Right cardiac atrium (tissue), 5 donors: ENCODE measurements around the gene MAGOH. TPM values are rescaled to one million over a fixed set of nuclear protein-coding genes. Genes with fewer than 3 reads are reported as not detected.
"Not testable (repeated sequence)": the region's sequence is repeated elsewhere in the genome, so short reads cannot be mapped to it uniquely, and the experiment has no call there.

Experiments
- ATAC-seq, 2 donors: fragments of 200-7000 bp; cut with Tn5 transposase; one replicate each; pipeline versions ENCODE4 v1.8.0 to v1.9.1; 2020; ENCODE audit warnings: moderate library complexity in 2 of 2, mild to moderate bottlenecking in 1 of 2
- DNase-seq, 3 donors: peaks; one replicate each; pipeline ENCODE4 v3.0.0-alpha.2; 2020
- H3K27ac ChIP-seq: one replicate; pipeline ENCODE4 v1.5.1; 2013; ENCODE audit warnings: mild to moderate bottlenecking, low read length, control low read depth, moderate library complexity
- H3K27me3 ChIP-seq: one replicate; pipeline ENCODE4 v1.6.1; 2013; ENCODE audit not compliant: control insufficient read depth, insufficient read depth
- H3K4me1 ChIP-seq: one replicate; pipeline ENCODE4 v1.6.1; 2013; ENCODE audit warnings: low read length; ENCODE audit not compliant: control insufficient read depth, insufficient read depth
- H3K4me3 ChIP-seq: one replicate; pipeline ENCODE4 v1.5.1; 2013; ENCODE audit warnings: low read length, control low read depth
- H3K9me3 ChIP-seq: one replicate; pipeline ENCODE4 v1.6.1; 2013; ENCODE audit warnings: low read length; ENCODE audit not compliant: control insufficient read depth
- WGBS: extraction: QIAGEN DNeasy Blood & Tissue Kit; methylation state at CpG from one replicate; pipeline ENCODE4 v1.1.7; 2013; 5-methylcytosine and 5-hydroxymethylcytosine counted together
- intact Hi-C, 4 donors: fragments of 100-400 bp; cut with DNase I; formaldehyde crosslinking; loops; one replicate each; pipeline versions ENCODE4 v1.11.0 to v1.14.0; 2022 to 2023
- polyA plus RNA-seq: library from polyadenylated mRNA; stranded (reverse); fragments of 200-250 nt; gene quantifications from one replicate; pipeline ENCODE4 v1.2.3, GENCODE V29; 2013
- total RNA-seq, 4 donors: library from RNA; stranded (reverse); fragmentation: NEBNext Ultra II Directional; extraction: Animal tissue kit (Norgen Biotek cat#: 25700); gene quantifications; one replicate each; pipeline ENCODE4 v1.2.1, GENCODE V29; 2021
- donor health status: healthy with polysubstance abuse.
- donor health status: DM: no; HTN: yes; CAD: no.
- donor health status: DM: no; HTN: no; CAD: no.
- donor health status: DM: no; HTN: yes; CAD: no; lungs with severe emphysema.
- donor health status: DM: yes; HTN: yes; CAD: no.

The MAGOH gene
- total and polyA plus RNA-seq, 5 donors, result 19.7 to 59.4 (median 26.1) TPM

DNA sequence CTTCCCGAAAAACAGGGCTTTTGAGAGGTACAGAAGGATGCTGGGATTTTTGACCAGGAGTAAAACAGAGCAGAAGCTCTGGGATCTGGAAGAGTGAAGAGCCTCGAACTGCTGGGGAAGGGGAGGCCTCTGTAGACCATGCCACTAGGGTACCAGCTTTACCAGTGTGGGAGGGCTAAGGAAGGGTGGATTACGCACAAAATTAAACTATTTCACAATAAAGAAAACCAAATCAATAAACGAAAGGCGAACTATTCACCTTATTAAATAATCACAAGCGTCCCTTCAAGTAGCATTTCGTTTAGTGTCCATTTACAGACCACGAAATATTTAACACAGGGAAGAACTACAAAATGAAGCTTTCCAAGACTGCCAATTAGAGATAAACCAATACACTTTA, 18.6 kb downstream of the MAGOH start:
- H3K4me1 ChIP-seq, result peaks cover 2% of the 10 kb centered on the region
- no peaks in the 10 kb centered on the region for H3K9me3 ChIP-seq
- H3K4me3 ChIP-seq, result peak overlapping the region; percentile 44
- intact Hi-C loops, result no loop called here
- 29% methylated on average over 8 of the region's 8 CpGs for WGBS
- no peaks in the 10 kb centered on the region for H3K27me3 ChIP-seq
- ATAC-seq, result no peak
- H3K27ac ChIP-seq, result no peak overlapping the region
- no peak for DNase-seq

GRCh38 chr1:53218201-53218600, 20.1 kb downstream of the MAGOH start:
- Histone ChIP-seq H3K27me3 (no peaks in the 10 kb centered on the region), H3K4me1 (peaks cover 2% of the 10 kb centered on the region), H3K27ac (no peak overlapping the region), H3K4me3 (no peak overlapping the region), H3K9me3 (no peaks in the 10 kb centered on the region)
- WGBS, result 91% methylated on average over 7 of the region's 7 CpGs
- ATAC-seq (no peak), DNase-seq (peak in 1 of 3 donors; percentile 20)
- intact Hi-C loops, result no loop called here

GRCh38 chr1:53214376-53214940, 23.9 kb downstream of the MAGOH start:
- Histone ChIP-seq H3K4me3 (no peak overlapping the region), H3K4me1 (no peaks in the 10 kb centered on the region), H3K27ac (no peak overlapping the region), H3K27me3 (no peaks in the 10 kb centered on the region), H3K9me3 (no peaks in the 10 kb centered on the region)
- intact Hi-C loops, result no loop called here
- DNase-seq (no peak), ATAC-seq (no peak)
- WGBS, result 73% methylated on average over 5 of the region's 5 CpGs

- Histone ChIP-seq H3K27me3 (no peaks in the 10 kb centered on the region), H3K27ac (no peak overlapping the region), H3K4me1 (no peaks in the 10 kb centered on the region), H3K4me3 (no peak overlapping the region), H3K9me3 (no peaks in the 10 kb centered on the region)
- ATAC-seq (no peak), DNase-seq (no peak)
- intact Hi-C loops, result no loop called here
- WGBS, result 96% methylated on average over 11 of the region's 11 CpGs
Observed at GRCh38 chr1:53210954-53211353, 27.4 kb downstream of the MAGOH start.

DNA sequence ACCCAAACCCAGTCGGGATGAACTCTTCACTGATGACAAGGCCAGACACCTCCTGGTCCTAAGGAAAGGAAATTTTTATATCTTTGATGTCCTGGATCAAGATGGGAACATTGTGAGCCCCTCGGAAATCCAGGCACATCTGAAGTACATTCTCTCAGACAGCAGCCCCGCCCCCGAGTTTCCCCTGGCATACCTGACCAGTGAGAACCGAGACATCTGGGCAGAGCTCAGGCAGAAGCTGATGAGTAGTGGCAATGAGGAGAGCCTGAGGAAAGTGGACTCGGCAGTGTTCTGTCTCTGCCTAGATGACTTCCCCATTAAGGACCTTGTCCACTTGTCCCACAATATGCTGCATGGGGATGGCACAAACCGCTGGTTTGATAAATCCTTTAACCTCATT, 28.0 kb downstream of the MAGOH start:
- intact Hi-C loops, result no loop called here
- H3K27ac ChIP-seq, result no peak overlapping the region
- DNase-seq, result no peak
- H3K4me3 ChIP-seq, result no peak overlapping the region
- ATAC-seq, result no peak
- 94% methylated on average over 7 of the region's 7 CpGs for whole genome bisulfite sequencing
- no peaks in the 10 kb centered on the region for H3K4me1 ChIP-seq
- no peaks in the 10 kb centered on the region for H3K27me3 ChIP-seq
- H3K9me3 ChIP-seq, result no peaks in the 10 kb centered on the region

- Histone ChIP-seq H3K27ac (no peak overlapping the region), H3K4me1 (no peaks in the 10 kb centered on the region), H3K9me3 (no peaks in the 10 kb centered on the region), H3K27me3 (no peaks in the 10 kb centered on the region), H3K4me3 (no peak overlapping the region)
- WGBS, result 42% methylated on average over 1 of the region's 1 CpG
- DNase-seq (no peak), ATAC-seq (peak in 1 of 2 donors; percentile 28)
- intact Hi-C loops, result no loop called here
Observed at GRCh38 chr1:53207726-53208125, 30.6 kb downstream of the MAGOH start.

DNA sequence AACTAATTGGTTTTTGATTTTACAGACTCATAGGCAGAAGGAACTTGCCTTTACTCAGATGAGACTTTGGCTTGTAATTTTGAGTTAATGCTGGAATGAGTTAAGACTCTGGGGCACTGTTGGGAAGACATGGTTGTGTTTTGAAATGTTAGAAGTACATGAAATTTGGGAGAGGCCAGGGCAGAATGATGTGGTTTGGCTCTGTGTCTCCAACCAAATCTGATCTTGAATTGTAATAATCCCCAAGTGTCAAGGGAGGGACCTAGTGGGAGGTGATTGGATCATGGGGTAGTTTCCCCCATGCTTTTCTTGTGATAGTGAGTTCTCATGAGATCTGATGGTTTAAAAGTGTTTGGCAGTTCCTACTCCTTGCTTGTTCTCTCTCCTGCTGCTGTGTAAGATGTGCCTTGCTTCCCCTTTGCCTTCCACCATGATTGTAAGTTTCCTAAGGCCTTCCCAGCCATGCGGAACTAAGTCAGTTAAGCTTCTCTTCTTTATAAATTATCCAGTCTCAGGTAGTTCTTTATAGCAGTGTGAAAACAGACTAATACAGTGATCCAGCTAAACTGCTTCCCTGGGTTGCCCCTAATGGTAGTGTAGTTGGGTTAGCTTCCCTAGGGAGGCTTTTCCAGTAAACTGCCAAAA, 31.5 kb downstream of the MAGOH start:
- no peak overlapping the region for H3K27ac ChIP-seq
- WGBS, result 95% methylated on average over 1 of the region's 1 CpG
- ATAC-seq, result no peak

GRCh38 chr1:53206083-53206685, 32.1 kb downstream of the MAGOH start:
- DNase-seq, ATAC-seq, H3K9me3 ChIP-seq, H3K27ac ChIP-seq, H3K4me1 ChIP-seq, H3K27me3 ChIP-seq, H3K4me3 ChIP-seq, intact Hi-C loops: not testable (repeated sequence)
- 97% methylated on average over 3 of the region's 3 CpGs for WGBS

More for the DNA sequence above, 31.5 kb downstream of the MAGOH start:
- Histone ChIP-seq H3K27me3 (no peaks in the 10 kb centered on the region), H3K4me3 (no peak overlapping the region), H3K4me1 (no peaks in the 10 kb centered on the region), H3K9me3 (no peaks in the 10 kb centered on the region)
- DNase-seq, result no peak
- intact Hi-C loops, result no loop called here

GRCh38 chr1:53205496-53205895, 32.8 kb downstream of the MAGOH start:
- H3K27ac ChIP-seq, intact Hi-C loops, H3K4me1 ChIP-seq, H3K4me3 ChIP-seq, H3K9me3 ChIP-seq, H3K27me3 ChIP-seq, ATAC-seq: not testable (repeated sequence)
- peak in 1 of 3 donors; percentile 21 for DNase-seq
- WGBS, result 98% methylated on average over 1 of the region's 1 CpG

- no peaks in the 10 kb centered on the region for H3K9me3 ChIP-seq
- no peaks in the 10 kb centered on the region for H3K4me1 ChIP-seq
- no peak overlapping the region for H3K27ac ChIP-seq
- no peak overlapping the region for H3K4me3 ChIP-seq
- DNase-seq, result no peak
- no peak for ATAC-seq
- intact Hi-C loops, result no loop called here
- WGBS, result 87% methylated on average over 3 of the region's 3 CpGs
- no peaks in the 10 kb centered on the region for H3K27me3 ChIP-seq
Observed at GRCh38 chr1:53203466-53203865, 34.9 kb downstream of the MAGOH start.

DNA sequence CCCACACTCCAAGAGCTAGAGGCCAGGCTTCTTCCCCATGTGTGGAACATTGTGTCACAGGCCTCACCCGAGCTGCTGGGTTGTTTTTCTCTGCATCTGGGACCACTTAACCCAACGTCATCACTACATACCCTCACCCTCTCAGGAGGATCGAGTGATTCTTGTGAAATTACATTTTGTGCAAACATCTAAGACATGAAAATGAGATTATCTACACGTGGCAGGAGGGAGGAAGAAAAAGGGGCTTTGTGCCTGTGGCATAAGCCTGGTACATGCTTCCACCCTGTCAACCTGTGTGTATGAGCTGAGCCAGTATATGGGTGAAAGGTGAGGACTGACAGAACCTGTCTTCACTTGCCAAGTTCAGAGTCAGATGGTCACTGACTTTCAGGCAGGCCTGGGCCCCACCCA, 40.1 kb downstream of the MAGOH start:
- intact Hi-C loops, result no loop called here
- Histone ChIP-seq H3K27me3 (no peaks in the 10 kb centered on the region), H3K9me3 (no peaks in the 10 kb centered on the region), H3K27ac (peak overlapping the region; percentile 98), H3K4me3 (no peak overlapping the region), H3K4me1 (peaks cover 5% of the 10 kb centered on the region)
- WGBS, result 35% methylated on average over 4 of the region's 4 CpGs
- ATAC-seq (peak in 1 of 2 donors; percentile 8), DNase-seq (peak in 1 of 3 donors; percentile 22)
